GM23338 (cell line): ENCODE measurements around the gene OR7G1. TPM values are rescaled to one million over a fixed set of nuclear protein-coding genes. Genes with fewer than 3 reads are reported as not detected.

Experiments used
- ATAC-seq: fragments of 200-7000 bp; cut with Tn5 transposase; 3 replicates; pipeline ENCODE4 v1.9.1; 2020
- DNase-seq: peaks from one replicate; pipeline ENCODE4 v3.0.0-alpha.2; 2015; ENCODE audit warnings: low spot score
- H2AFZ ChIP-seq: fragments of 200-600 bp; sonication (generic); 2 replicates; pipeline ENCODE4 v1.8.0; 2016; ENCODE audit warnings: antibody characterized with exemption, mild to moderate bottlenecking, moderate library complexity
- H3F3A ChIP-seq: fragments of 200-600 bp; sonication (generic); replicated peaks from 2 replicates; pipeline ENCODE4 v1.8.0; 2017; ENCODE audit warnings: antibody characterized with exemption, mixed run types, low read depth
- H3K27ac ChIP-seq: fragments of 200-600 bp; sonication (generic); 2 replicates; pipeline ENCODE4 v1.6.1; 2016; ENCODE audit warnings: low read depth
- H3K27me3 ChIP-seq: fragments of 200-600 bp; sonication (generic); 2 replicates; pipeline ENCODE4 v1.8.0; 2016; ENCODE audit warnings: mild to moderate bottlenecking, mixed run types, moderate library complexity; ENCODE audit not compliant: insufficient read depth
- H3K36me3 ChIP-seq: fragments of 200-600 bp; sonication (generic); 2 replicates; pipeline ENCODE4 v1.8.0; 2016; ENCODE audit warnings: mild to moderate bottlenecking; ENCODE audit not compliant: insufficient read depth
- H3K4me1 ChIP-seq: fragments of 200-600 bp; sonication (generic); 2 replicates; pipeline ENCODE4 v1.8.0; 2016; ENCODE audit warnings: mild to moderate bottlenecking, moderate library complexity; ENCODE audit not compliant: insufficient read depth
- H3K4me2 ChIP-seq: fragments of 200-600 bp; sonication (generic); 2 replicates; pipeline ENCODE4 v1.7.1; 2017; ENCODE audit warnings: mixed run types
- H3K4me3 ChIP-seq: fragments of 200-600 bp; sonication (generic); 2 replicates; pipeline ENCODE4 v1.6.1; 2016; ENCODE audit warnings: mixed run types
- H3K79me2 ChIP-seq: fragments of 200-600 bp; sonication (generic); replicated peaks from 2 replicates; pipeline ENCODE4 v1.8.0; 2017; ENCODE audit warnings: mild to moderate bottlenecking; ENCODE audit not compliant: insufficient read depth
- H3K9me2 ChIP-seq: fragments of 200-600 bp; sonication (generic); 2 replicates; pipeline ENCODE4 v1.8.0; 2017; ENCODE audit not compliant: insufficient read depth
- H4K20me1 ChIP-seq: fragments of 200-600 bp; sonication (generic); replicated peaks from 2 replicates; pipeline ENCODE4 v1.8.0; 2017; ENCODE audit warnings: mild to moderate bottlenecking; ENCODE audit not compliant: insufficient read depth
- H3K27ac Mint-ChIP-seq: 2 replicates; pipeline ENCODE4 v1.8.0; 2020; ENCODE audit warnings: inconsistent platforms, mild to moderate bottlenecking, moderate library complexity, mixed read lengths
- H3K27me3 Mint-ChIP-seq: 3 replicates; pipeline ENCODE4 v1.8.0; 2022; ENCODE audit warnings: low read depth, mild to moderate bottlenecking, moderate library complexity, mixed read lengths, inconsistent platforms; ENCODE audit not compliant: insufficient read depth, poor library complexity
- H3K36me3 Mint-ChIP-seq: 3 replicates; pipeline ENCODE4 v1.8.0; 2021; ENCODE audit warnings: low read depth, mild to moderate bottlenecking, inconsistent platforms, moderate library complexity, mixed read lengths
- H3K4me1 Mint-ChIP-seq: 3 replicates; pipeline ENCODE4 v1.8.0; 2020; ENCODE audit warnings: mild to moderate bottlenecking, inconsistent platforms, mixed read lengths
- H3K4me3 Mint-ChIP-seq: 3 replicates; pipeline ENCODE4 v1.8.0; 2021; ENCODE audit warnings: moderate library complexity, mild to moderate bottlenecking, inconsistent platforms, mixed read lengths
- H3K9me3 Mint-ChIP-seq: 3 replicates; pipeline ENCODE4 v1.8.0; 2020; ENCODE audit warnings: moderate library complexity, mild to moderate bottlenecking, inconsistent platforms, mixed read lengths
- EZH2 ChIP-seq: fragments of 200-600 bp; sonication (generic); IDR thresholded peaks from one replicate; pipeline ENCODE4 v1.8.0; 2017; ENCODE audit warnings: antibody characterized with exemption, mild to moderate bottlenecking, low read depth; ENCODE audit not compliant: unreplicated experiment
- JUNB ChIP-seq: IDR thresholded peaks from one replicate; pipeline ENCODE4 v1.6.1; 2016; ENCODE audit warnings: antibody characterized with exemption; ENCODE audit not compliant: unreplicated experiment
- NANOG ChIP-seq: IDR thresholded peaks from 2 replicates; pipeline ENCODE4 v1.6.1; 2016; ENCODE audit warnings: antibody characterized with exemption, borderline replicate concordance
- POLR2AphosphoS5 ChIP-seq: IDR thresholded peaks from 2 replicates; pipeline ENCODE4 v1.6.1; 2016; ENCODE audit warnings: antibody characterized with exemption, low read depth
- STAT1 ChIP-seq: IDR thresholded peaks from one replicate; pipeline ENCODE4 v1.6.1; 2016; ENCODE audit warnings: antibody characterized with exemption; ENCODE audit not compliant: unreplicated experiment
- ZNF331 ChIP-seq: fragments of 250-450 bp; sonication (Bioruptor Pico); IDR thresholded peaks from 2 replicates; pipeline ENCODE4 v1.5.0; 2020; ENCODE audit warnings: low read depth, mild to moderate bottlenecking, moderate library complexity
- polyA plus RNA-seq: library from polyadenylated mRNA; unstranded; fragments of >200 nt; fragmentation: Nextera tagmentation; extraction: Ambion mirVana; gene quantifications from 2 replicates; pipeline ENCODE4 v1.2.1, GENCODE V29; 2016
- total RNA-seq: library from RNA; depleted of rRNA; stranded (reverse); fragments of >200 nt; shearing (Covaris generic); gene quantifications from 2 replicates; pipeline ENCODE4 v1.2.3, GENCODE V29; 2014
- TF ChIP-seq, protein P1 (sequence below): IDR thresholded peaks from 2 replicates; pipeline ENCODE4 v1.6.1; 2016; ENCODE audit warnings: antibody characterized with exemption
- TF ChIP-seq, protein P2 (sequence below), 2 experiments: fragments of 200-600 bp in 1 of 2; sonication (generic) in 1 of 2; conservative IDR thresholded peaks; 2 replicates each; pipeline versions ENCODE4 v1.5.1 to v1.6.1; 2016 to 2017; ENCODE audit warnings: antibody characterized with exemption in 2 of 2, low read depth in 2 of 2, mild to moderate bottlenecking in 2 of 2, moderate library complexity in 1 of 2
- TF ChIP-seq, protein P3 (sequence below): fragments of 250-450 bp; sonication (Bioruptor Pico); IDR thresholded peaks from 2 replicates; pipeline ENCODE4 v1.5.0; 2020; ENCODE audit warnings: mild to moderate bottlenecking, moderate library complexity
- TF ChIP-seq, protein P4 (sequence below): IDR thresholded peaks from one replicate; pipeline ENCODE4 v1.6.1; 2018; ENCODE audit warnings: antibody characterized with exemption; ENCODE audit not compliant: unreplicated experiment

Gene OR7G1
- total and polyA plus RNA-seq, 2 experiments from 2014 or later = not detected

DNA sequence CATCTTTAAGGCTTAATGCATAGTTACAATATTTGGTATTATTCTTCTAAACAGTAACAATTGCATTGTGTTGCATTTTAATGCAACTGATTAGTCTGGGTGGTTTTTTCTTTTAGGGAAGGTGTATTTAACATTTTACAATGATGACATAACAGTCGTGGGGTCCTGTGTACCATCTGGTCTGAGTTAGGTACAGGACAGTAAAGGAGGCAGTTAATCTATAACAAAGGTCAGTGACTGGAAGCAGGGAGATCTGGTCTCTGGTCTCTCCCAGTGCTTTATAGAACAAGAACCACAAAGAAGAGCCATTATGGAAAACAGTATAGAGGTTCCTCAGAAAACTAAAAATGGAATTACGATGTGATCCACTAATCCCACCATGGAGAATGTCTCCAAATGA lies 5.6 kb downstream of the OR7G1 start:
- H3K27ac Mint-ChIP-seq = no peak overlapping the region
- DNase-seq (no peak), ATAC-seq (no peak)
- no peak overlapping the region for H3K4me3 Mint-ChIP-seq
- TF ChIP-seq, protein P1, sequence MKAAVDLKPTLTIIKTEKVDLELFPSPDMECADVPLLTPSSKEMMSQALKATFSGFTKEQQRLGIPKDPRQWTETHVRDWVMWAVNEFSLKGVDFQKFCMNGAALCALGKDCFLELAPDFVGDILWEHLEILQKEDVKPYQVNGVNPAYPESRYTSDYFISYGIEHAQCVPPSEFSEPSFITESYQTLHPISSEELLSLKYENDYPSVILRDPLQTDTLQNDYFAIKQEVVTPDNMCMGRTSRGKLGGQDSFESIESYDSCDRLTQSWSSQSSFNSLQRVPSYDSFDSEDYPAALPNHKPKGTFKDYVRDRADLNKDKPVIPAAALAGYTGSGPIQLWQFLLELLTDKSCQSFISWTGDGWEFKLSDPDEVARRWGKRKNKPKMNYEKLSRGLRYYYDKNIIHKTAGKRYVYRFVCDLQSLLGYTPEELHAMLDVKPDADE = no peak
- TF ChIP-seq EZH2 (no peak), JUNB (no peak), ZNF331 (CRISPR knock-in tag) (no peak), NANOG (no peak), POLR2AphosphoS5 (no peak)
- TF ChIP-seq, protein P2, sequence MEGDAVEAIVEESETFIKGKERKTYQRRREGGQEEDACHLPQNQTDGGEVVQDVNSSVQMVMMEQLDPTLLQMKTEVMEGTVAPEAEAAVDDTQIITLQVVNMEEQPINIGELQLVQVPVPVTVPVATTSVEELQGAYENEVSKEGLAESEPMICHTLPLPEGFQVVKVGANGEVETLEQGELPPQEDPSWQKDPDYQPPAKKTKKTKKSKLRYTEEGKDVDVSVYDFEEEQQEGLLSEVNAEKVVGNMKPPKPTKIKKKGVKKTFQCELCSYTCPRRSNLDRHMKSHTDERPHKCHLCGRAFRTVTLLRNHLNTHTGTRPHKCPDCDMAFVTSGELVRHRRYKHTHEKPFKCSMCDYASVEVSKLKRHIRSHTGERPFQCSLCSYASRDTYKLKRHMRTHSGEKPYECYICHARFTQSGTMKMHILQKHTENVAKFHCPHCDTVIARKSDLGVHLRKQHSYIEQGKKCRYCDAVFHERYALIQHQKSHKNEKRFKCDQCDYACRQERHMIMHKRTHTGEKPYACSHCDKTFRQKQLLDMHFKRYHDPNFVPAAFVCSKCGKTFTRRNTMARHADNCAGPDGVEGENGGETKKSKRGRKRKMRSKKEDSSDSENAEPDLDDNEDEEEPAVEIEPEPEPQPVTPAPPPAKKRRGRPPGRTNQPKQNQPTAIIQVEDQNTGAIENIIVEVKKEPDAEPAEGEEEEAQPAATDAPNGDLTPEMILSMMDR (conservative IDR thresholded peaks at IDR 0.05; ENCODE audit: low read depth in 2 of 2) = no peak
- peaks cover 7% of the 10 kb centered on the region for H3K27me3 Mint-ChIP-seq
- Histone ChIP-seq H2AFZ (no peak overlapping the region), H3F3A (no peaks in the 10 kb centered on the region), H3K27me3 (no peaks in the 10 kb centered on the region), H3K4me2 (no peak overlapping the region), H3K4me1 (no peaks in the 10 kb centered on the region), H3K27ac (no peak overlapping the region), H4K20me1 (no peaks in the 10 kb centered on the region), H3K4me3 (no peak overlapping the region), H3K36me3 (no peaks in the 10 kb centered on the region), H3K9me2 (no peaks in the 10 kb centered on the region), H3K79me2 (no peaks in the 10 kb centered on the region)
- peaks cover 97% of the 10 kb centered on the region for H3K9me3 Mint-ChIP-seq
- peaks cover 28% of the 10 kb centered on the region for H3K36me3 Mint-ChIP-seq
- H3K4me1 Mint-ChIP-seq = no peaks in the 10 kb centered on the region

DNA sequence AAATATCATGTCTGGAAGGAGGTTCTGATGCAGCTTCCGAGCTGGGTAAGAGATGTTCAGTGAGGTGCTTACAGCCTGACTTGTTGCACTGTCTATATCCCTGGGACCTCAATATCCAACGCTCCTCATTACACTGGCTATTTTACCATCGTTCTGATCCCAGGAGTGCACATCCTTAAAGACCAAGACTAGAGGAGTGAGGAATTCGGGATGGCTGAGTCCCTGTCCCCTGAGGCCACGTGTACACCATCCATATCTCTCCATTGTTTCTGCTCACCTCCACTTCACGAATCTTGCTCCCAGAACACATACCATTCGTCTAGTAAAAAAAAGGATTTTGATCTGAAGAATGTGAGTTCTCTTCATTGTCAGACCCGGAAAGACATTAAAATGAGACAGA lies 8.2 kb downstream of the OR7G1 start, which contains the start of gene OR7G2:
Gene OR7G2 (minus strand): TSS at position 101 of the 400 bp plus-strand sequence. CDS start 4,232 bp downstream, outside the sequence.
- H3K27me3 Mint-ChIP-seq = peaks cover 6% of the 10 kb centered on the region
- Histone ChIP-seq H3K27me3 (no peaks in the 10 kb centered on the region), H3K4me2 (no peak within 1 kb of the TSS), H3K4me3 (no peak within 1 kb of the TSS), H2AFZ (no peak within 1 kb of the TSS), H3K36me3 (no peaks in the 10 kb centered on the region), H4K20me1 (no peaks in the 10 kb centered on the region), H3K9me2 (no peaks in the 10 kb centered on the region), H3F3A (no peaks in the 10 kb centered on the region), H3K4me1 (no peaks in the 10 kb centered on the region), H3K27ac (no peak within 1 kb of the TSS), H3K79me2 (no peaks in the 10 kb centered on the region)
- H3K27ac Mint-ChIP-seq = no peak within 1 kb of the TSS
- DNase-seq (no peak), ATAC-seq (no peak)
- peaks cover 96% of the 10 kb centered on the region for H3K9me3 Mint-ChIP-seq
- no peak within 1 kb of the TSS for H3K4me3 Mint-ChIP-seq
- H3K4me1 Mint-ChIP-seq = no peaks in the 10 kb centered on the region
- peaks cover 29% of the 10 kb centered on the region for H3K36me3 Mint-ChIP-seq
- TF ChIP-seq, protein P3, sequence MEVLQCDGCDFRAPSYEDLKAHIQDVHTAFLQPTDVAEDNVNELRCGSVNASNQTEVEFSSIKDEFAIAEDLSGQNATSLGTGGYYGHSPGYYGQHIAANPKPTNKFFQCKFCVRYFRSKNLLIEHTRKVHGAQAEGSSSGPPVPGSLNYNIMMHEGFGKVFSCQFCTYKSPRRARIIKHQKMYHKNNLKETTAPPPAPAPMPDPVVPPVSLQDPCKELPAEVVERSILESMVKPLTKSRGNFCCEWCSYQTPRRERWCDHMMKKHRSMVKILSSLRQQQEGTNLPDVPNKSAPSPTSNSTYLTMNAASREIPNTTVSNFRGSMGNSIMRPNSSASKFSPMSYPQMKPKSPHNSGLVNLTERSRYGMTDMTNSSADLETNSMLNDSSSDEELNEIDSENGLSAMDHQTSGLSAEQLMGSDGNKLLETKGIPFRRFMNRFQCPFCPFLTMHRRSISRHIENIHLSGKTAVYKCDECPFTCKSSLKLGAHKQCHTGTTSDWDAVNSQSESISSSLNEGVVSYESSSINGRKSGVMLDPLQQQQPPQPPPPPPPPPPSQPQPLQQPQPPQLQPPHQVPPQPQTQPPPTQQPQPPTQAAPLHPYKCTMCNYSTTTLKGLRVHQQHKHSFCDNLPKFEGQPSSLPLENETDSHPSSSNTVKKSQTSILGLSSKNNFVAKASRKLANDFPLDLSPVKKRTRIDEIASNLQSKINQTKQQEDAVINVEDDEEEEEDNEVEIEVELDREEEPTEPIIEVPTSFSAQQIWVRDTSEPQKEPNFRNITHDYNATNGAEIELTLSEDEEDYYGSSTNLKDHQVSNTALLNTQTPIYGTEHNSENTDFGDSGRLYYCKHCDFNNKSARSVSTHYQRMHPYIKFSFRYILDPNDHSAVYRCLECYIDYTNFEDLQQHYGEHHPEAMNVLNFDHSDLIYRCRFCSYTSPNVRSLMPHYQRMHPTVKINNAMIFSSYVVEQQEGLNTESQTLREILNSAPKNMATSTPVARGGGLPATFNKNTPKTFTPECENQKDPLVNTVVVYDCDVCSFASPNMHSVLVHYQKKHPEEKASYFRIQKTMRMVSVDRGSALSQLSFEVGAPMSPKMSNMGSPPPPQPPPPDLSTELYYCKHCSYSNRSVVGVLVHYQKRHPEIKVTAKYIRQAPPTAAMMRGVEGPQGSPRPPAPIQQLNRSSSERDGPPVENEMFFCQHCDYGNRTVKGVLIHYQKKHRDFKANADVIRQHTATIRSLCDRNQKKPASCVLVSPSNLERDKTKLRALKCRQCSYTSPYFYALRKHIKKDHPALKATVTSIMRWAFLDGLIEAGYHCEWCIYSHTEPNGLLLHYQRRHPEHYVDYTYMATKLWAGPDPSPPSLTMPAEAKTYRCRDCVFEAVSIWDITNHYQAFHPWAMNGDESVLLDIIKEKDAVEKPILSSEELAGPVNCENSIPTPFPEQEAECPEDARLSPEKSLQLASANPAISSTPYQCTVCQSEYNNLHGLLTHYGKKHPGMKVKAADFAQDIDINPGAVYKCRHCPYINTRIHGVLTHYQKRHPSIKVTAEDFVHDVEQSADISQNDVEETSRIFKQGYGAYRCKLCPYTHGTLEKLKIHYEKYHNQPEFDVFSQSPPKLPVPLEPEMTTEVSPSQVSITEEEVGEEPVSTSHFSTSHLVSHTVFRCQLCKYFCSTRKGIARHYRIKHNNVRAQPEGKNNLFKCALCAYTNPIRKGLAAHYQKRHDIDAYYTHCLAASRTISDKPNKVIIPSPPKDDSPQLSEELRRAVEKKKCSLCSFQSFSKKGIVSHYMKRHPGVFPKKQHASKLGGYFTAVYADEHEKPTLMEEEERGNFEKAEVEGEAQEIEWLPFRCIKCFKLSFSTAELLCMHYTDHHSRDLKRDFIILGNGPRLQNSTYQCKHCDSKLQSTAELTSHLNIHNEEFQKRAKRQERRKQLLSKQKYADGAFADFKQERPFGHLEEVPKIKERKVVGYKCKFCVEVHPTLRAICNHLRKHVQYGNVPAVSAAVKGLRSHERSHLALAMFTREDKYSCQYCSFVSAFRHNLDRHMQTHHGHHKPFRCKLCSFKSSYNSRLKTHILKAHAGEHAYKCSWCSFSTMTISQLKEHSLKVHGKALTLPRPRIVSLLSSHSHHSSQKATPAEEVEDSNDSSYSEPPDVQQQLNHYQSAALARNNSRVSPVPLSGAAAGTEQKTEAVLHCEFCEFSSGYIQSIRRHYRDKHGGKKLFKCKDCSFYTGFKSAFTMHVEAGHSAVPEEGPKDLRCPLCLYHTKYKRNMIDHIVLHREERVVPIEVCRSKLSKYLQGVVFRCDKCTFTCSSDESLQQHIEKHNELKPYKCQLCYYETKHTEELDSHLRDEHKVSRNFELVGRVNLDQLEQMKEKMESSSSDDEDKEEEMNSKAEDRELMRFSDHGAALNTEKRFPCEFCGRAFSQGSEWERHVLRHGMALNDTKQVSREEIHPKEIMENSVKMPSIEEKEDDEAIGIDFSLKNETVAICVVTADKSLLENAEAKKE = no peak
- TF ChIP-seq, protein P4, sequence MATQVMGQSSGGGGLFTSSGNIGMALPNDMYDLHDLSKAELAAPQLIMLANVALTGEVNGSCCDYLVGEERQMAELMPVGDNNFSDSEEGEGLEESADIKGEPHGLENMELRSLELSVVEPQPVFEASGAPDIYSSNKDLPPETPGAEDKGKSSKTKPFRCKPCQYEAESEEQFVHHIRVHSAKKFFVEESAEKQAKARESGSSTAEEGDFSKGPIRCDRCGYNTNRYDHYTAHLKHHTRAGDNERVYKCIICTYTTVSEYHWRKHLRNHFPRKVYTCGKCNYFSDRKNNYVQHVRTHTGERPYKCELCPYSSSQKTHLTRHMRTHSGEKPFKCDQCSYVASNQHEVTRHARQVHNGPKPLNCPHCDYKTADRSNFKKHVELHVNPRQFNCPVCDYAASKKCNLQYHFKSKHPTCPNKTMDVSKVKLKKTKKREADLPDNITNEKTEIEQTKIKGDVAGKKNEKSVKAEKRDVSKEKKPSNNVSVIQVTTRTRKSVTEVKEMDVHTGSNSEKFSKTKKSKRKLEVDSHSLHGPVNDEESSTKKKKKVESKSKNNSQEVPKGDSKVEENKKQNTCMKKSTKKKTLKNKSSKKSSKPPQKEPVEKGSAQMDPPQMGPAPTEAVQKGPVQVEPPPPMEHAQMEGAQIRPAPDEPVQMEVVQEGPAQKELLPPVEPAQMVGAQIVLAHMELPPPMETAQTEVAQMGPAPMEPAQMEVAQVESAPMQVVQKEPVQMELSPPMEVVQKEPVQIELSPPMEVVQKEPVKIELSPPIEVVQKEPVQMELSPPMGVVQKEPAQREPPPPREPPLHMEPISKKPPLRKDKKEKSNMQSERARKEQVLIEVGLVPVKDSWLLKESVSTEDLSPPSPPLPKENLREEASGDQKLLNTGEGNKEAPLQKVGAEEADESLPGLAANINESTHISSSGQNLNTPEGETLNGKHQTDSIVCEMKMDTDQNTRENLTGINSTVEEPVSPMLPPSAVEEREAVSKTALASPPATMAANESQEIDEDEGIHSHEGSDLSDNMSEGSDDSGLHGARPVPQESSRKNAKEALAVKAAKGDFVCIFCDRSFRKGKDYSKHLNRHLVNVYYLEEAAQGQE = no peak
- TF ChIP-seq STAT1 (no peak), NANOG (no peak), POLR2AphosphoS5 (no peak)
